ENCODE data around the gene MAP3K13.

GRCh38 chr3:185439745-185440466 is 77.0 kb downstream of the MAP3K13 start:
- TF ChIP-seq CTCF (IDR thresholded peaks at IDR 0.05) (no peak), EP300 (IDR thresholded peaks at IDR 0.05) (no peak)
